Hepatocyte (in vitro differentiated cells): ENCODE results near the gene ATP2B3. TPM values are rescaled to one million over a fixed set of nuclear protein-coding genes. Genes with fewer than 3 reads are reported as not detected.

Source experiments
- DNase-seq: peaks from one replicate; pipeline ENCODE4 v3.0.0-alpha.2; 2016; ENCODE audit warnings: low spot score
- H2AFZ ChIP-seq: fragments of 200-600 bp; sonication (generic); 2 replicates; pipeline ENCODE4 v1.6.0; 2016; ENCODE audit warnings: antibody characterized with exemption, mild to moderate bottlenecking
- H3K27ac ChIP-seq: fragments of 200-600 bp; sonication (generic); 2 replicates; pipeline ENCODE4 v1.5.1; 2016; ENCODE audit warnings: mild to moderate bottlenecking
- H3K27me3 ChIP-seq: fragments of 200-600 bp; sonication (generic); 2 replicates; pipeline ENCODE4 v1.6.1; 2016
- H3K36me3 ChIP-seq: fragments of 200-600 bp; sonication (generic); replicated peaks from 2 replicates; pipeline ENCODE4 v1.5.1; 2016; ENCODE audit warnings: low read depth; ENCODE audit not compliant: insufficient read depth
- H3K4me1 ChIP-seq: fragments of 200-600 bp; sonication (generic); 2 replicates; pipeline ENCODE4 v1.5.1; 2016; ENCODE audit warnings: mild to moderate bottlenecking, moderate library complexity; ENCODE audit not compliant: insufficient read depth
- H3K4me2 ChIP-seq: fragments of 200-600 bp; sonication (generic); 2 replicates; pipeline ENCODE4 v1.6.0; 2016
- H3K4me3 ChIP-seq: fragments of 200-600 bp; sonication (generic); 2 replicates; pipeline ENCODE4 v1.5.1; 2016; ENCODE audit warnings: mild to moderate bottlenecking
- H3K79me2 ChIP-seq: fragments of 200-600 bp; sonication (generic); 2 replicates; pipeline ENCODE4 v1.6.0; 2017; ENCODE audit warnings: mild to moderate bottlenecking
- H3K9me2 ChIP-seq: fragments of 200-600 bp; sonication (generic); replicated peaks from 2 replicates; pipeline ENCODE4 v1.6.0; 2017; ENCODE audit warnings: mild to moderate bottlenecking; ENCODE audit not compliant: insufficient read depth
- H3K9me3 ChIP-seq: fragments of 200-600 bp; sonication (generic); 2 replicates; pipeline ENCODE4 v1.5.1; 2016; ENCODE audit warnings: low read depth, mild to moderate bottlenecking
- H4K20me1 ChIP-seq: fragments of 200-600 bp; sonication (generic); 2 replicates; pipeline ENCODE4 v1.6.0; 2016; ENCODE audit warnings: mild to moderate bottlenecking; ENCODE audit not compliant: insufficient read depth, poor library complexity, severe bottlenecking
- EZH2 ChIP-seq: fragments of 200-600 bp; sonication (generic); IDR thresholded peaks from 2 replicates; pipeline ENCODE4 v1.6.1; 2016; ENCODE audit warnings: antibody characterized with exemption, mild to moderate bottlenecking, borderline replicate concordance
- EZH2phosphoT487 ChIP-seq: fragments of 200-600 bp; sonication (generic); IDR thresholded peaks from one replicate; pipeline ENCODE4 v1.6.1; 2018; ENCODE audit warnings: antibody characterized with exemption, mild to moderate bottlenecking, low read depth, moderate library complexity; ENCODE audit not compliant: unreplicated experiment, severe bottlenecking
- WGBS: methylation state at CpG from one replicate; pipeline ENCODE4 v1.1.6; 2016; ENCODE audit warnings: low lambda C conversion rate; ENCODE audit errors: missing lambda C conversion rate; 5-methylcytosine and 5-hydroxymethylcytosine counted together
- polyA plus RNA-seq: library from polyadenylated mRNA; unstranded; fragments of >200 nt; fragmentation: Nextera tagmentation; extraction: Ambion mirVana; gene quantifications from 2 replicates; pipeline ENCODE4 v1.2.1, GENCODE V29; 2016
- total RNA-seq: library from RNA; depleted of rRNA; stranded (reverse); fragments of >200 nt; gene quantifications from 2 replicates; pipeline ENCODE4 v1.2.3, GENCODE V29; 2014
- TF ChIP-seq, protein P1 (sequence below): fragments of 200-600 bp; sonication (generic); IDR thresholded peaks from 2 replicates; pipeline ENCODE4 v1.5.1; 2016; ENCODE audit warnings: antibody characterized with exemption, mild to moderate bottlenecking; ENCODE audit not compliant: poor library complexity

ATP2B3 gene
- total and polyA plus RNA-seq, 2 experiments from 2014 or later, result 0.07 TPM; not detected in 1

DNA sequence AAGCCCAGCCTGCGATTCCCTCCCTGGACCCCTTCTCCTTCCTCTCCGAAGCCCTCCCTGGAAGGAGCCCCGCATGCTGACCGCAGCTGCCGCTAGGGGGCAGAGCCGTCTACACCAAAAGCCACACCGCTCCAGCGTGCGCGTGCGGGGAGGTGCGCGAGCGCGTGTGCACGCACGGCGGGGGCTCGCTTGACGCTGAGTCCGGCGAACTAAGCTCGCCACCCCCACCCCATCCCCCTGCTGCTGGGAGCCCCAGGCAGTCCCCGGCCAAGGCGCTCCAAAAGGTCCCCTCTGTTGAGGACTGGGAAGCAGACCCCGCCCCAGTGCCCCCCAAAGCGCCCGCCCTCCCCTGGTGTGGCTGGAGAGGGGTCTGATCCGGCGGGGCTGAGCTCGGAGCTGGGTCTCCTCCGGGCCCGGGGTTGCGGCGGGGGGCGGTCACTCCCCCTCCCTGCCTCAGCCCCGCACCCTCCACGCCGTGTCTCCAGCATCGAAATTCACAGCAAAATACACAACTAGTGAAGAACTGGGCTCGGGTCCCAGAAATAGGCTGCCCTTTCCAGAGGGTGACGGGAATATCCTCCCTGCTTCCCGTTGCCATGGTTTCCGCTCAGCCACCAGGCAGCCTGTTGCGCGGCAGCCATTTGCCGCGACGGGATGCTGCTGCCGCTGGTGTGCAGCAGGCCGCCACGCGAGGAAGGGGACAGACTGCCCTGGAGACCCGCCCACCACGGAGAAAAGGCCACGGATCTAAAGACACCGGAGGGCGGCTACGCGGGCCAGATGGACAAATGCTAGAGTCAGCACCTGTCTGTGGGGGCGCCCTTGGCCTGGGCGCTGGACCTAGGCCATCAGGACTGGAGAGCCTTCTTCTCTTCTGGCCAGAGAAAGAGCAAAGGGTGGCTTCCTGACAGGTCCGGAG is 92.7 kb downstream of the ATP2B3 start:
- Histone ChIP-seq H3K4me2 (peak overlapping the region; percentile 90), H3K9me3 (no peaks in the 10 kb centered on the region), H3K79me2 (no peaks in the 10 kb centered on the region), H3K27ac (peak overlapping the region; percentile 57), H3K36me3 (no peaks in the 10 kb centered on the region), H3K4me3 (peak overlapping the region; percentile 10), H4K20me1 (no peaks in the 10 kb centered on the region), H3K9me2 (no peaks in the 10 kb centered on the region), H2AFZ (peak overlapping the region; percentile 76), H3K4me1 (no peaks in the 10 kb centered on the region), H3K27me3 (no peaks in the 10 kb centered on the region)
- WGBS, result 42% methylated on average over 46 of the region's 63 CpGs
- peak; percentile 85 for DNase-seq
- TF ChIP-seq, protein P1, sequence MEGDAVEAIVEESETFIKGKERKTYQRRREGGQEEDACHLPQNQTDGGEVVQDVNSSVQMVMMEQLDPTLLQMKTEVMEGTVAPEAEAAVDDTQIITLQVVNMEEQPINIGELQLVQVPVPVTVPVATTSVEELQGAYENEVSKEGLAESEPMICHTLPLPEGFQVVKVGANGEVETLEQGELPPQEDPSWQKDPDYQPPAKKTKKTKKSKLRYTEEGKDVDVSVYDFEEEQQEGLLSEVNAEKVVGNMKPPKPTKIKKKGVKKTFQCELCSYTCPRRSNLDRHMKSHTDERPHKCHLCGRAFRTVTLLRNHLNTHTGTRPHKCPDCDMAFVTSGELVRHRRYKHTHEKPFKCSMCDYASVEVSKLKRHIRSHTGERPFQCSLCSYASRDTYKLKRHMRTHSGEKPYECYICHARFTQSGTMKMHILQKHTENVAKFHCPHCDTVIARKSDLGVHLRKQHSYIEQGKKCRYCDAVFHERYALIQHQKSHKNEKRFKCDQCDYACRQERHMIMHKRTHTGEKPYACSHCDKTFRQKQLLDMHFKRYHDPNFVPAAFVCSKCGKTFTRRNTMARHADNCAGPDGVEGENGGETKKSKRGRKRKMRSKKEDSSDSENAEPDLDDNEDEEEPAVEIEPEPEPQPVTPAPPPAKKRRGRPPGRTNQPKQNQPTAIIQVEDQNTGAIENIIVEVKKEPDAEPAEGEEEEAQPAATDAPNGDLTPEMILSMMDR, result peak; percentile 72
- no peak for TF ChIP-seq EZH2

DNA sequence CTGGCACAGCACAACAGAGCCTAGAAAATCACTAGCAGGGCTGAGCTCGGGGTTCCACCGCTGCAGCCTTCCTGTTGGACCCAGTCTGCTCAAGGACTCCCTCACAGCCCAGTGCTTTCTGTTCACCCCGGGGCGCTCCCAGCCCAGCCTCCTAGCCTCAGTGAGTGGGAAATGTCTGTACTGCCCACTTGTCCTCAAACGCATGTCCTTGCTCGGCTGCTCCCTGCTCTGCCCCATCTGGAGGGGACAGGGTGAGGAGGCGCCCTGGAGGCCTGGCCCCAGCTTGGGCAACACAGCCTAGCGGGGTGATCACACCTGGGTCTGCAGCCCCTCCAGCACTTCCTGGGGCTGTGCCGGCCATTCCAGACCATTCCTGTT is 93.4 kb downstream of the ATP2B3 start:
- peak overlapping the region; percentile 90 for H3K4me2 ChIP-seq
- H3K4me1 ChIP-seq, result no peaks in the 10 kb centered on the region
- H3K4me3 ChIP-seq, result no peak overlapping the region
- peak overlapping the region; percentile 76 for H2AFZ ChIP-seq
- H3K9me2 ChIP-seq, result no peaks in the 10 kb centered on the region
- no peak overlapping the region for H3K27ac ChIP-seq
- no peaks in the 10 kb centered on the region for H3K36me3 ChIP-seq
- H3K27me3 ChIP-seq, result no peaks in the 10 kb centered on the region
- H3K9me3 ChIP-seq, result no peaks in the 10 kb centered on the region
- no peak for DNase-seq
- no peaks in the 10 kb centered on the region for H4K20me1 ChIP-seq
- no peaks in the 10 kb centered on the region for H3K79me2 ChIP-seq
- no peak for TF ChIP-seq EZH2
- TF ChIP-seq, protein P1, result no peak
- no peak for TF ChIP-seq EZH2phosphoT487
- WGBS, result 73% methylated on average over 8 of the region's 9 CpGs

DNA sequence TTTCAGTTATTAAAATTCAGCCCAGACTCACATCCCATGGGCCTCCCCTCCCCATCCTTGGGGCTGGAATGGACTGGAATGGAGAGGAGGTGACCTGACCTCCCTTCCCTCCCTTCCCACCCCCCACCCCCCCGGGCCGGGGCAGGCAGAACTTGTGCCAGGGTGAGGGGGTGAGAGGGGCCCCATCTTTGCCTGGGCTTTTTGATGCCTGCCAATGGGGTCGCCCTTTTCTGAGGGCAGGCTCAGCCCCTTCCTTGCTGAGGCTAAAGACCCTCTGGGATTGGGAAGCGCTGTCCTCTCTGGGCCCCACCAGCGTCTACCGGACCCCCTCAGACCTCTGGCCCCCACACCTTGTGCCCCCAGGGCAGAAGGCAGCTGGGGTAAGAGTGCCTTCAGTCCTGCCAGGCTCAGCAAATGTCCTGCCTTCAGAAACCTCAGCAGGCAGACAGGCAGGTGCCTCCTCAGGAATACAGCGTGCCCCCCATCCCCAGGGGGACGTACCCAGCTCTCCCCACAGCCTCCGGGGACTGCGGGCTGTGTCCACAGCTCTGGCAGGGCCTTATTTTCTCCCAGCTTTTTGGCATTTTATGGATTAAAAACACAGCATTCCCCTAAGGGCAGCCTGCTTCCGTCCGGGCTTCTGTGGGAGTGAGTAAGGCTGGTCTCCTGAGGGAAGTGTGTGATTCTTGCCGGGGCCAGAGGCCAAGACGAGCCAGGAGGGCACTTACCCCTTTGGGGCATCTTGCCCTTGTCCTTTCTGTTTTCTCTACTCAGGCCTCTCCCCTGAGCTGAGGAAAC is 94.1 kb downstream of the ATP2B3 start:
- no peak overlapping the region for H3K4me3 ChIP-seq
- H3K27ac ChIP-seq, result no peak overlapping the region
- H3K9me3 ChIP-seq, result no peaks in the 10 kb centered on the region
- H3K27me3 ChIP-seq, result no peaks in the 10 kb centered on the region
- DNase-seq, result no peak
- no peaks in the 10 kb centered on the region for H4K20me1 ChIP-seq
- 80% methylated on average over 10 of the region's 14 CpGs for WGBS
- H3K4me2 ChIP-seq, result no peak overlapping the region
- H3K9me2 ChIP-seq, result no peaks in the 10 kb centered on the region
- no peaks in the 10 kb centered on the region for H3K4me1 ChIP-seq
- no peak for TF ChIP-seq EZH2phosphoT487
- TF ChIP-seq, protein P1, result no peak
- TF ChIP-seq EZH2, result no peak
- no peaks in the 10 kb centered on the region for H3K79me2 ChIP-seq
- no peaks in the 10 kb centered on the region for H3K36me3 ChIP-seq
- H2AFZ ChIP-seq, result no peak overlapping the region
